Stimulated activated CD8-positive, alpha-beta memory T cell treated with anti-CD3 and anti-CD28 coated beads, Interleukin-15, amount 100 ng/mL, for 48 hours (primary cell): Measurements from ENCODE around the gene NANS.
"Not testable (repeated sequence)": the region's sequence is repeated elsewhere in the genome, so short reads cannot be mapped to it uniquely, and the experiment has no call there.

Source experiments
- DNase-seq, 2 donors: peaks; one replicate each; pipeline ENCODE4 v3.0.0-alpha.2; 2020; ENCODE audit warnings: low read depth in 2 of 2

NANS gene, protein sequence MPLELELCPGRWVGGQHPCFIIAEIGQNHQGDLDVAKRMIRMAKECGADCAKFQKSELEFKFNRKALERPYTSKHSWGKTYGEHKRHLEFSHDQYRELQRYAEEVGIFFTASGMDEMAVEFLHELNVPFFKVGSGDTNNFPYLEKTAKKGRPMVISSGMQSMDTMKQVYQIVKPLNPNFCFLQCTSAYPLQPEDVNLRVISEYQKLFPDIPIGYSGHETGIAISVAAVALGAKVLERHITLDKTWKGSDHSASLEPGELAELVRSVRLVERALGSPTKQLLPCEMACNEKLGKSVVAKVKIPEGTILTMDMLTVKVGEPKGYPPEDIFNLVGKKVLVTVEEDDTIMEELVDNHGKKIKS

DNA sequence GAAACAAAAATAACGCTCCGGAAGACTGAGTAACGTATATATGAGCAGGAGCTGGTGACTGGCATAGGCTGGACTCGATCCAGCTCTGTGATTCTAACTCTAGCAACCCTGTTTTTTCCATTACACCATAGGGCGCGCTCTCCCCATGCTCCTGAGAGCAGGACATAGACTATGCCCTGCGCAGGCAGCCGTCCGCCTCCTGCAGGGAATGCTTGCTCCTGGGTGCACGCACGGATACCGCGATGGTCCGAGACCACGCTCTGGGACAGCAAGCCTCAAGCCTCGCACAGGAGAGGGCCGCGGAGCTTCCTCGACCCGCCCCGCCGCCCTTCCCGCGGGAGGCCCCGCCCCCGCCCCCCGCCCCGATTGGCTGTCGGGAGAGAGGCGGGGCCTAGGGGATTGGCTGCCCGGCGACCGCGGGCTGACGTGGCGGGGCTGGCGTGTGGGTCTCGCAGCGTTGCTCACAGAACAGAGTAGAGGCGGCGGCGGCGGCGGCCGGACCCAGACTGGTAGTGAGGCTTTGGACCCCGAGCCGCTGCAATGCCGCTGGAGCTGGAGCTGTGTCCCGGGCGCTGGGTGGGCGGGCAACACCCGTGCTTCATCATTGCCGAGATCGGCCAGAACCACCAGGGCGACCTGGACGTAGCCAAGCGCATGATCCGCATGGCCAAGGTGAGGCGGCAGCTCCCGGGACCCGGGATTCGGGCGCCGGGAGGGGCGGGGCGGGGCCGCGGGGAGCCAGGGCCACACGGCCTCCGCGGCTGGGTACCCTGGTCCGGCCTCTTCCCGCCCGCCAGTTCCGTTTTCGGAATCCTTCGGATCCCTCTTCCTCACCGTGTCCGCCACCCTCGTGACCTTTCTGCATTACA, at the start of gene NANS:
Gene NANS, plus strand, starts transcription at position 464 of the 869 bp plus-strand sequence. Its CDS starts 77 bp downstream, at position 541.
- DNase-seq, result peak; percentile 93 to 95

DNA sequence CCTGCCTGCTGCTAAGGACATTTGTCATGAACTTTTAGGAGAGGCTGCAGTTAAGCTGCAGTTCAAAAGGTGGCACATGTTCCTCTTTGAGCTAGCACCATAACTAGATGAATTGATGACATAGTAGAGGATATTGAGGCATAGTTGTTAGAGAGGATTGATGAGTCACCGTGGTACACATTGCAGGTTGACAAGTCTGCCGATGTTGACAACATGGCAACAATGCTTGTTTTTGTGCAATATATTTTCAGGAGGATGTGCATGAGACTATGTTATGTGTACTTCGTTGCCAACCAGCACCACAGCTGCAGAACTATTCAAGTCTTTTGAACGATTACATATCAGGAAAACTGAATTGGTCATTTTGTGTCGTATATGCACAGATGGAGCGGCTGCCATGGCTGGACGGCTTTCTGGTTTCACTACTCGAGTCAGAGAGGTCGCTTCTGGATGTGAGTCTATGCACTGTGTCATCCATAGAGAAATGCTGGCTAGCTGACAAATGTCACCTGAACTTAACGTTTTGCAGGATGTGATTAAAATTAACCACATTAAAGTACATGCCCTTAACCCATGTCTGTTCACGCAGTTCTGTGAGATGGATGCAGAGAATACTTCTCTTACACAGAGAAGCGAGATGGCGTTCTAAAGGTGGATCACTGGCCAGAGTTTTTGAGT, 49.1 kb upstream of the NANS start:
- DNase-seq, result no peak

DNA sequence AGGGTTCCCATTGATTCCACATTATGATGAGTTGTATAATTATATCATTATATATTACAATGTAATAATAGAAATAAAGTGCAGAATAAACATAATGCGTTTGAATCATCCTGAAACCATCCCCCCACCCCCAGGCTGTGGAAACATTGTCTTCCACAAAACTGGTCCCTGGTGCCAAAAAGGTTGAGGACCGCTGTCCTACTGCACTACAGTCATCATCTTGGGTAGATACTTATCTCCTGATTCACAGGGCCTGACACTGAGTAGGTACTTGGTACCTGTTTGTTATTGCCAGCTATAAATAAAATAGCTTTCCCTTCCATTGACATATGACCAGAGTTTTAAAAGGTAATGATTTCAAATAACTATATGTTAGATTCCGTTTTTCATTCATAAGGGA, 47.8 kb upstream of the NANS start:
- DNase-seq, result no peak

DNA sequence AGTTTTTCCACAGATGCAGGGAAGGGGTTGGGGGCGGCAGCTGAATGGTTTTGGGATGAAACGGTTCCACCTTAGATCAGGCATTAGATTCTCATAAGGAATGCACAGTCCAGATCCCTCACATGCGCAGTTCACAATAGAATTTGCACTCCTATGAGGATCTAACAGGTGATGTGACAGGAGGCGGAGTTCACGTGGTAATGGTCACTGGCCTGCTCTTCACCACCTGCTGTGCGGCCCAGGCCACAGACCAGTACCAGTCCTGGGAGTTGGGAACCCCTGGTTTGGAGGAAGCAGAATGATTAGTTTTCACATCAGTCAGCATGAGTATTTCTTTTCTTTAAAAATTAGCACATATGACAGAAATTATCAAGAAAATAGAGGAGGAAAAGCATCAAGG, 47.1 kb upstream of the NANS start:
- DNase-seq, result no peak

DNA sequence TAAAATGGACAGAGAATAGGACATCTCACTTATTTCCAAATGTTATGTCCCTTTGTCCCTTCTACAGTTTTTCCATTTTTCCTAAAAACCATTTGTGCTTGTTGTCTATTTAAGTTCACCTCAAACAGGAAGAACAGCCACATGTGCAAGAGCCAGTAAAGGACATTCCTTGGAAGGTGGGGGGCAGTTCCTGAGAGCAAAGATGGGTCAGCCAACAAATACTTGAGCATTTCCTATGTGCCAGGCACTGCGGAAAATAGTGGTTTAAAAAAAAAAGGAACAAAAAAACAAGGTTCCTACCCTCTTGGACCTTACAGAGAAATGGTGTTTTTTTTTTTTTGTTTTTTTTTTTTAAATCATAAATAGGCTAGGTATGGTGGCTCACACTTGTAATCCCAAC, 46.6 kb upstream of the NANS start:
- no peak for DNase-seq

DNA sequence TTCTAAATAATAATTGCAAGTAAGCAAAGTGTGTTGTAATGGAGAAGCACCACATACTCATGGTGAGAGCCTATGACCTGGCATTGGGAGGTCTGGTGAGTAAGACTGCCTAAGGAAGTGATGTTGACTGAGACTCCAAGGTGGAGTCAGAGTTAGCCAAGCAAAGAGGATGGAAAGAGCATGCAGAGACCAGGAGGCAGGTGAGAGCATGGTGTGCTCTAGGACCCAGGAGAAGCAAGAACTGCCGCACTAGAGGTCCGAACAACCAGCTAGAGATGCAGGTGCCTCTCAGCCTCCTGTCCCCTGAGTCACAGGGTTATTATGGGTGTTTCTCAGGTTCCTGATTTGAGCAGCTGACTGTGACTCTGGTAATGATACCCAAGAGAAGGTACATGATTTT, 46.1 kb upstream of the NANS start:
- DNase-seq, result no peak

DNA sequence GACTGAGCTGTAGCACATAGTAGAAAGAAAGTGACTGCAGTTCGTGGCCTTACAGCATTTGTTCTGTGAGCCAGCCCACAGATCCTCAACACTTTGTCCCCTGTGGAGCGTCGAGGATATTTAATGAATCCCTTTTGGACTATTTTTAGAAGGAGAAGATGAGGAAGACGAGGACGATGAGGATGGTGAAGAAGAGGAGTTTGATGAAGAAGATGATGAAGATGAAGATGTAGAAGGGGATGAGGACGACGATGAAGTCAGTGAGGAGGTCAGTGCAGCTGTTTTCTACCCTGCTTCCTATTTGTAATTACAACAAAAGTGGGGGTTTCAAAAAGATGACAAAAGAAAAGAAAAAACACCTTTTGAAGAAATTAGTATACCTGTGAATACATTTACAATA, 45.4 kb upstream of the NANS start:
- DNase-seq, result no peak

DNA sequence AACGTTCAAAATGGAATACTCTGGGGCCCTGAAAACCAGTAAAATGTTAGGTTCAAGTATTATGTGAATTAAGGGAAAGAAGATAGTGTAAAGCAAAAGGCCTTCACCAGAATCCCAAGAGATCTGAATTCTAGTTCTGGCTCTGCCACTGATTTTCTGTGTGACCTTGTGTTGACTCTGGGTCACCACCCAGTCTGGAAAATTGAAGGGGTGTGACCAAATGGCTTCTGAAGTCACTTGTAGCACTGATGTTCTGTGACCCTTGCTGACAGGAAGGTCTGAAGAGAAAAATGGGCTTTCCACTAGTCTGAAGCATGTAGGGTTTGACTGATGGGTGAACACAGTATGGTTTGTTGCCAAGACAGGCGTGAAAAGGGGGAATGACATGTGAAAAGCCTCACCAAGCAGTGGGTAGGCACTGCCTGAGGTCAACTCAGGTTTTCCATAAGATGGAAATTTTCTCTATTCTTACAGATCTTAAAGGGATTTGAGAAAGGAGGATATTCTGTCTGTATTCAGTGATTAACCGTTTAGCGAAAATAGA, 40.3 kb upstream of the NANS start:
- no peak for DNase-seq

DNA sequence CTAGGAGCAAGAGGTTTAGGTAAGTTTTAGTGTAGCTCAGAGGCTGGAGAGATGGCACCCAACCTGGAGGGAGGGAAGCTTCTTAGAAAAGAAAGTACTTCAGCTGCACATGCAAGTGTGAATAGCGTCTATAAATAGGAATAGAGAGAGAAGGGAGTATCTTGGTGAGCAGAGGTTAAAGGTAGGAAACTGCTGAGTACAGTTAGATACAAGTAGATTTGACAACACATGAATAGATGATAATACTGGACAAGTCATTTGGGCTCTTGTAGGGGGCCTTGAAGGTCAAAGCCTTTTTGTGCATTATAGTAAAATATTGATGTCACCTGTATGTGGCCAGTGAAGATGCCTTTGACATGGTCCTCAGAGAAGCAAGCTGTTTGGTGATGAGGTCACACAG, 39.2 kb upstream of the NANS start:
- DNase-seq, result no peak

DNA sequence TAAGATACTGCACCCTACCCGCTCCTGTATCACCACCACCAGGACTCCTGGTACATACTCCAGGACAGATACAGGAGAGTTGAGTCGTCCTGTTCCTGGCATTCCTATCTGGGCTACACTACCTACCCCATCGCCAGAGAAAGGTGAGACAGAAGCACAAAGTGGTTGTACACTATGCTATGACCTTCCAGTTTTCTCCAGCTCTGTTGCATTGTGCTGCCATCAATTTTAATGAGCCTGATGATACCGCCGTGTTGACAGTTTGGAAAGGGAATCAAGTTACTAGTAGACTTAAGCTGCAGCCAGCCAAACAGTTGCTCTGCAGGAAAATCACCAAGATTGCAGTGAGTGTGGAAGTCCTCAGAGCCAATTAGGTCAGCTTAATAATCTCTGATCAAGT, 38.2 kb upstream of the NANS start:
- no peak for DNase-seq

DNA sequence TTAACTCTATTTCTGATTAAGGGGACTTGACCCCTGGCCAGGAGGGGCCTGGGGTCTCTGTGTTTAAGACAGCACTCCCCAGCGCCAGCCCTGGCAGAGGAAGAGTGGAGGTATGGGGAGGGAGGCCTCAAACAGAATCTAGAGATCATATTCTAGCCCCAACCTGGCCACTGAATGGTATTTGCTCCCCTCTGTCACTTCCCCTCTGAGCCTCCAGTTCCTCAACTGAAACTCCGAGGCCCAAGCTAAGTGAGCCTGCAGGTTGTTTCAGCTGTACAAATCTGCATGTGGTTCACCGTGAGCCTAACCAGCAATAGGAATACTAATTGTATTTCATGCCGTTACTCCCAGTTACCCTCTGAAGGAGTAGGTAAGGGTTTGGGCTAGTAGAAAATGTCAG, 37.4 kb upstream of the NANS start:
- DNase-seq, result no peak

DNA sequence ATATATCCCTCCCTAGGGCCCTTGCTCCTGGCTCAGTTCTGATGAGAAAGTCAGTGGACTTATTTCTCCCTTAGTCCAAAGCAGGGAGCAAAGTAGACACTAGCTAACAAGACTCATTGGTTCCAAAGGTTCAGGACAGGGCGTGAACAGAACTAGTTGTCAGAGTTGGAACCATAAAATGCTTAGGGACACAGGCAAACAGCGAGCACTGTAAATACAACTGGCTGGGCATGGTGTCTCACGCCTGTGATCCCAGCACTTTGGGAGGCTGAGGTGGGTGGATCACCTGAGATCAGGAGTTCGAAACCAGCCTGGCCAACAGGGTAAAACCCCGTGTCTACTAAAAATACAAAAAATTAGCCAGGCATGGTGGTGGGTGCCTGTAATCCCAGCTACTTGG, 36.7 kb upstream of the NANS start:
- not testable (repeated sequence) for DNase-seq

DNA sequence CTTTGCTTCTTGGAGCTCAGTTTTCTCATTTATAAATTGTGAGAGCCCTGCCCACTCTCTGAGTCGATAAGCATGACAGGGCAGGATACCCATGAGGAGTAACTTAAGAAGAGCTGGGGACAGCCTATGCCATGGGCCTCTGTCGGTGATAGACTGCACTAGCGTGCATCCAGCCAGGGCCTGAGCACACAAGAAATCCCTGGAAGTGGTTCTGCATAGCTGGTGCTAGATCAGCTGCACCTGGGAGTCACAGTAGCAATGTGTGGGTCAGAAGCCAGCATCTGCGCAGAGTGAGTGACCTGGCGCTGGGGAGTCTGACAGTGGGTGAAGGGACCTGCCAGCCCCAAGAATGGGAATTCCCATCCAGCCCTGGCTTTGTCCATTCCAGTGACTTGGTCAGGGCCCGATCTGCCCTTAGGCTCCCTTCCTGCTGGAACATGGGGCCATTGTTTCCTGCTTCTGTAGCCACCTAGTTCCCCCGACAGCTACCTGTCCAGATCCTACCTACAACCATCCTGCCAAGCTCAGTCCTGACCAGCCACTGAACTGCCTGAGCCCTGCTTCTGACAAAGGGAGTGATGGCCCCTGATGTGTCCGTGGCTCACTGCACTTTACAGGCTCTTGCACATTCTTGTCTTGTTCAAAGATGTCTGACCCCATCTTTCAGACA, 35.9 kb upstream of the NANS start:
- no peak for DNase-seq

DNA sequence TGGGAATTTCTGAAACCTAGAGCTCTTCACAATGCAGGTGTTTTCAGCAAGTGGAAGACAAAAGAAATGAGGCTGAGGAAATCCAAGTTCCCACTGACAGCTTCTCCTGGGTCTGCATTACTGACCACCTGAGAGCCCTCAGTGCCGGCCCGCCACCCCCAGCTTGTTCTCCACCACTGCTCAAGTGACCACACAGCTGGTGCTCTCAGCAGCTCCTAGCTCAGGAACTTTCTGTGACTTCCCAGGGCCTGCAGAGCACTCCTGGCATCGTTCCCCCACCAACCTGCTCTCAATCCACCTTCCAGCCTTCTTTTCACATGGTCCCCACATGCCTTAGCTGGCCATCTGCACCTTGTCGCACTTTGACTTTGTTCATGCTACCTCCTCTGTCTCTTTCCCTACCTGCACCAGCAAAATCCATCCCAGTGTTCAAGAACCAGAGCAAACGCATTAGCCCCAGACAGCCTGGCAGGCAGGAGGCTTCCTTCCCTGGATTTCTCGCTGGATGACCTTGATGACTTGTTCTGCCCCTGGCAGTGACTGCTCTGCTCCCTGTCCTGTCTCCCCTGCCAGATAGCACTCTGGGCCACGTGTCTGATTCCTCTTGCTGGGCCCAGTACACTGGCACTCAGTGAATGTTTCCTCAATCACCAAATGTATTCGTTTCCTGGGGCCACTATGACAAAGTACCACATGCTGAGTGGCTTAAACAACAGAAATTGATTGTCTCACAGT, 35.1 kb upstream of the NANS start:
- no peak for DNase-seq

DNA sequence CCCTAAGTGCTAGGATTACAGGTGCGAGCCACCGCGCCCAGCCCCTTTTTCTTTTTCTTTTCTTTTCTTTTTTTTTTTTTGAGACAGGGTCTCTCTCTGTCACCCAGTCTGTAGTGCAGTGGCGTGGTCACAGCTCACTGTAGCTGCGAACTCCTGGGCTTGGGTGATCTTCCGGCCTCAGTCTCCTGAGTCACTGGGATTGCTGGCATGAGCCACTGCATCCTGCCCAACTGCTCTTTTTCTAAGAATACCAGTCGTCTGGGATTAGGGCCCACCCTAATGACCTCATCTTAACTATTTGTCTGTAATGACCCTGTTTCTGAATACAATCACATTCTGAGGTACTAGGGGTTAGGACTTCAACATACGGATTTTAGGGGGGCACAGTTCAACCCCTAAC, 34.1 kb upstream of the NANS start:
- no peak for DNase-seq

DNA sequence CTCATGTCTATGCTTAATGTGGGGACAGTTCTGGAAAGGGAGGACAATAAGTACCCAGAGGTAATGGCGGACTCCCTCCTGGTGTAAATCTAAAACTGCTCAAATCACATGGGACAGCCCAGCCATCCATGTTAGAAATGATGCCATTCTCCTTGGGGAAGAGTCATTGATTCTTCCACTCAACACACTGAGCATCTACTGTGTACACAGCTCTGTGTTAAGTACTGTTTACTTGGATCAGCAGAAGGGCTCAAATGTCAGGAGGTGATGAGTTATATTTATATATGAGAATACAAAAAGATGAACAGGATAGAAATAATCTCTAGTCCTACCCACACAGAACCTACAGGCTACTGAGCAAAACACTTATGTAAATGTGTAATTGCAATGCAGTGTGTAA, 31.8 kb upstream of the NANS start:
- no peak for DNase-seq

DNA sequence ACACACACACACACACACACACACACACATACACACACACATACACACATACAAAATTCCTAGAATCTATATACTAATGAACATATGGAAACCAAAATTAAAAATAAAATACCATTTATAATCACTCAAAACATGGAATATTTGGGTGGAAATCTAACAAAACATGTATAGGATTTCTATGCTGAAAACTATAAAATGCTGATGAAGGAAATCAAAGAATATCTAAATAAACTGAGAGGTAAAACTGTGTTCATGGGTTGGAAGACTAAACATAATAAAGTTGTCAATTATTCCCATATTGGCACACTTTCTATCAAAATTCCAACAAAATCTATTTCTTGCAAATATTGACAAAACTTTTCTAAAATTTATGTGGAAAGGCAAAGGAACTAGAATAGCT, 25.4 kb upstream of the NANS start:
- DNase-seq, result no peak

DNA sequence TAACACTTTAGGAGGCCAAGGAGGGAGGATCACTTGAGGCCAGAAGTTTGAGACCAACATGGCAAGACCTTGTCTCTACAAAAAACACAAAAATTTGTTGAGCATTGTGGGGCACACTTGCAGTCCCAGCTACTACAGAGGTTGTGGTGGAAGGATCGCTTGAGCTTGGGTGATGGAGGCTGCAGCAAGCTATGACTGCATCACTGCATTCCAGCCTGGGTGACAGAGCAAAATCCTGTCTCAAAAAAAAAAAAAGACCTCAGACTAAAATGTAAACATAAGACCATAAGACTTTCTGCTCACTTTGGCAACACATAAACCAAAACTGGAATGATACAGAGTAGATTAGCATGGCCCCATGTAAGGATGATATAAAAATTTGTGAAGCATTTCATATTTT, 24.6 kb upstream of the NANS start:
- no peak for DNase-seq

DNA sequence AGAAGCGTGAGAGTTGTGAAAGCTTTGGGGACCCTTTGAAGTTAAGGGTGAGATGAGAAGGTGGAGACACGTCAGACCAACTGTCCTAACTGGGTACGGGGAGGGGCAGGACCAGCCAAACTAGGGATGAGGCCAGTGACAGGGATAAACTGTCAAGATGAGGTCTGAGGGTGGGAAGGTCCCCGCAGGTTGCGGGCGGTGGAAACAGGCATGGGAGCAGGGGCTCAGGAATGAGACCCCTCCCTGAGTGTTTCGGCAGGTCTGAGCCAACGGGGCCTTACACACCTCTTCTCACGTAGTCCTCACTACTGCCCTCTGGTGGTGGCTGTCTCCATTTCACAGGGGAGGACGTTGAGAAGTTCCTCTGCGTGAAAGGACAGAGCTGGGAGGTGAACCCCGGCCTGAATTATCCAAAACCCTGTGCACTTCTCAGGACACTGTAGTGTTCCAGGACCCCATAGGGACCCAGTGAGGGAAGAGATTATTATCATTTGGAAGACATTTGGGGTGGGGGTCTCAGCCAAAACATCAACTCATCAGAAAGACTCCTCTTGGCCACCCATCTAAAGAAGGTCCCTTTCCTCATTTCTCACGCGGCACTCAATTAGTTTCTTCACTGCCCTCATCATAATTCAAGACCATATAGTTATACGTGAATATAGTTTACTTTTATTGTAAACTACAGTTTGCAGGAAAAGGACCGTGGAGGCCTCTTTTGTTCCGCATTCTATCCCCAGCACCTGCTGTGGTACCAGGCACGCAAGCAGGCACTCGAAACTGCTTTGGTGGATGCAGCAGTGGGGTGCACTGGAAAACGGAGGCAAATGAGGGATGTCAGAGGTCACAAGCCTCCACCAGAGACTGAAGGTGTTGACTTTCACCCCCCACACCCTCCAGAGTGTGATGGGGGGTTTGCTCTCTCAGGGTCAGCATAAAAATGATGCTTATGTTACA, 21.7 kb upstream of the NANS start:
- peak; percentile 69 to 72 for DNase-seq

DNA sequence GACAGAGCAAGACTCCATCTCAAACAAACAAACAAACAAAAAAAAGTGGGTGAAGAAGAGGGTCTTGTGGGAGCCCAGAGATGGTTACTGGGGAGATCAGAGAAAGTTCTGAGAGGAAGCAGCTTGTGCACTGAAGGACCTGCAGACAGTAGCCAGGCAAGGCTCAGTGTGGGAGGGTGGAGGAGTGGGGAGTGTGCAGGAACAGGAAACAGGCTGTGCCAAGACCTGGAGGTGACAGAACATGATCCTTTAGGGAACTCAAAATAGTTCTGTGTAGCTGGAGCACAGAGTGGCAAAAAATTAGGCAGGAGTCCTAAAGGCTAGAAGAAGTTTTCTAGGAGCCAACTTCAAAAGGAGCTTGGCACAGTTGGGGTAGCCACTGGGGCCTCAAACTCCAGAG, 19.2 kb upstream of the NANS start:
- no peak for DNase-seq
